GM21381 (cell line): Measurements from ENCODE around the gene VPS72.

Source experiments
- ATAC-seq: cut with Tn5 transposase; IDR thresholded peaks from one replicate; pipeline ENCODE4 v1.9.1; 2021; ENCODE audit warnings: mild to moderate bottlenecking, moderate library complexity; ENCODE audit not compliant: unreplicated experiment

Gene VPS72

GRCh38 chr1:151145304-151146071 is 44.5 kb downstream of the VPS72 start:
- no peak for ATAC-seq

- no peak for ATAC-seq
Observed at GRCh38 chr1:151144474-151145303, 45.3 kb downstream of the VPS72 start.

GRCh38 chr1:151143986-151144385 is 46.0 kb downstream of the VPS72 start:
- ATAC-seq, result no peak

- no peak for ATAC-seq
Observed at GRCh38 chr1:151143057-151143435, 47.0 kb downstream of the VPS72 start.

GRCh38 chr1:151142411-151143056 is 47.5 kb downstream of the VPS72 start:
- ATAC-seq, result no peak

GRCh38 chr1:151137789-151138188 is 52.2 kb downstream of the VPS72 start:
- ATAC-seq, result no peak

- ATAC-seq, result no peak
Observed at GRCh38 chr1:151135433-151136385, 54.3 kb downstream of the VPS72 start.

GRCh38 chr1:151134991-151135390 is 55.0 kb downstream of the VPS72 start:
- ATAC-seq, result no peak

- ATAC-seq, result no peak
Observed at GRCh38 chr1:151134396-151134795, 55.6 kb downstream of the VPS72 start.

GRCh38 chr1:151133018-151133806 is 56.8 kb downstream of the VPS72 start:
- ATAC-seq, result no peak

- ATAC-seq, result no peak
Observed at GRCh38 chr1:151132335-151133017, 57.5 kb downstream of the VPS72 start.

- ATAC-seq, result no peak
Observed at GRCh38 chr1:151131701-151132334, 58.2 kb downstream of the VPS72 start.

- no peak for ATAC-seq
Observed at GRCh38 chr1:151130987-151131586, 58.9 kb downstream of the VPS72 start.

- no peak for ATAC-seq
Observed at GRCh38 chr1:151128800-151129199, 61.2 kb downstream of the VPS72 start.
